GM21390 (cell line): ENCODE measurements around the gene ESYT3.

Experiments used
- ATAC-seq: cut with Tn5 transposase; IDR thresholded peaks from one replicate; pipeline ENCODE4 v1.9.1; 2021; ENCODE audit not compliant: unreplicated experiment

The ESYT3 gene

DNA sequence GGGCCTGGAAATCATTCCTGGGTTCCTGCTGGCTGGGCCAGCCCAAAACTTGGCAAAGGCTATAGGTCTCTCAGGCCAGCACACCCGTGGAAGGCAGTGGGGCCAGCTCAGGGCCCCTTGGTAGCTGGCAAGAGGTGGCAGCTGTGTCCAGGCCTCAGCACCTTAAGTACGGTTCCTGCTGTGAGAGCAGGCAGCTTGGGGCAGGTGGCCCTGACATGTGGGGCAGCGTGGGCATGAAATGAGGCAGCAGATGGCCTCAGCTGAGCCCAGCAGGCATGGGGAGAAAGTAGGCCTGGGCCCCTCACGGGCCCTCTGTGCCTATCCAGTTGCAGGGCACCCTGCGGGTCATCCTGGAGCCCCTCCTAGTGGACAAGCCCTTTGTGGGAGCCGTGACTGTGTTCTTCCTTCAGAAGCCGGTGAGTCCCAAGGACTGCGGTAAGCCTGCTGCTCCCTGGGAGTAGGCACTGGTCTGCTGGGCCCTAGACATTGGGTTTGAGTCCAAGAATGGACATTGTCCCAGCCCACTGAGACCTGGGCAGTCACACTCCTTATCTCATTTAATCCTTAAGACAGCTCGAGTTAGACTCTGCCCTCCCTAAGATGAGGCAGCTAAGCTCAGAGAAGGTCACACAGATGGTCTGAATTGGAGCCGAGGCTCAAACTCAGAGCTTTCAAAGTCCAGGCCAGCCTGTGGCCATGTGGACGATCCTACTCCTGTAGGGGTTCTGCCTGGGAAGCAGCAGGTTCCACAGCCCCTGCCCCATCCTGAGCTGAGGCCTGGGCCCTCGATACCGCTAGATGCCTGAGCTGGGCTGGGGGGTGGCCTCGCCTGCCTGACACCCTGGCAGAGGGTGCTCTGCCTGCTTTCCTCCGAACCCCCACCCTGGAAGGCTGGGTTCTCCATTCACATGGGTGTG is 25.5 kb downstream of the ESYT3 start:
- ATAC-seq, result no peak

DNA sequence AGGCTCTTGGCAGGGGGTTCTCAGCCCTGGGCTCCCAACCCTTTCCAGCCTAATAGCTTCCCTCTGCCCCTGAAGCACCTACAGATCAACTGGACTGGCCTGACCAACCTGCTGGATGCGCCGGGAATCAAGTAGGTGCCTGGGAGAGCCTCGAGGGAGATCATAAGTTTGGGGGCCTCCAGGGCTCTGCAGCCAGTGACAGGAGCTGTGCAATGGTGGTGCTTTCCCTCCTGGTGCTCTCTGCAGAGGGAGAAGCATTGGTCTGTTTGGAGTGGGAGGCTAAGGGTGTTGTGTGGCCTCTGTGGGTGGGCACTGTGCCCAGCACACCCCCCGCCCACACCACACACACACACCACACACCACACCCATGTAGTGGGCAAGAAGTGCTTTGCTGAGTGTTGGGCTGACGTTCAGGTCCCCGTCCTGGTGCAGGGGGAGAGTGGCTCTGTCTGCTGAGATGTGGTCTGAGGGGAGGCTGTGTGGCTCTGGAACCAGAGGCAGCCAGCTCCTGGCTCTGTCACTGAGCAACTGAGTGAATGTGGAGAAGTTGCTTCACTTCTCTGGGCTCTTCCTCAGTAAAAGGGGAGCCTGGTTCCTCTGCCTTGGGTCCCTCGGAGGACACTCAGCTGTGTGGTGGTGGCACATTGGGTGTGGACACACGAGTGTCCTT is 26.3 kb downstream of the ESYT3 start:
- ATAC-seq, result no peak

DNA sequence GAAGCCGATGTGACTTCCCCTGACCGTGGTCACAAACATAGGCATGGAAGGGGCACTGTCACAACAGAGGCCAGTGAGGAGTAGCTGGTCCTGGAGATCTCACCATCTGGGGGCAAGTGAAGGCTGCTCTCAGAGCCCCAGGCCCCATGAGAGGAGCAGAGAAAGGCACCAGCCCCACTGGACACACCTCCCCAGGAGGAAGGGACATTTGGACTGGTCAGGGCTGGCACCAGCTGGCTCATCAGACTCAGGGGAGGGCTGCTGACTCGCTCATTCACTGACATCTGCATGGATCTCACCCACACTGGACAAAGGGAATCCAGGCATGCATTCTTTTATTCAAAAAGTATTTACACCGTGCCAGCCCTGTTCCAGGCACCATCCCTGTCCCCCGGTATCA is 26.8 kb downstream of the ESYT3 start:
- ATAC-seq, result no peak

DNA sequence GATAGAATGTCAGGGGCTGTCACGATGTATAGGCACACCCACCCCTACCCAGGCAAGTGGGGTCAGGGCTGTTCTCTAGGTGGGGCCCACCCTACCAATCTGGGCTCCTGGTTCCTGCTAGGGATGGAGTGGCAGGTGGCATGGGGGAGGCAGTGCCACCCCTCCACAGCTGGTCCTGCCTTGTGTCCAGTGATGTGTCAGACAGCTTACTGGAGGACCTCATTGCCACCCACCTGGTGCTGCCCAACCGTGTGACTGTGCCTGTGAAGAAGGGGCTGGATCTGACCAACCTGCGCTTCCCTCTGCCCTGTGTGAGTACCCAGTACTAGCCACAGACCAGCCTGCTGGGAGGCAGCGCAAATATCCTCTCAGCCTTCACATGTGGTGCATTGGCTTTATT is 27.5 kb downstream of the ESYT3 start:
- no peak for ATAC-seq

DNA sequence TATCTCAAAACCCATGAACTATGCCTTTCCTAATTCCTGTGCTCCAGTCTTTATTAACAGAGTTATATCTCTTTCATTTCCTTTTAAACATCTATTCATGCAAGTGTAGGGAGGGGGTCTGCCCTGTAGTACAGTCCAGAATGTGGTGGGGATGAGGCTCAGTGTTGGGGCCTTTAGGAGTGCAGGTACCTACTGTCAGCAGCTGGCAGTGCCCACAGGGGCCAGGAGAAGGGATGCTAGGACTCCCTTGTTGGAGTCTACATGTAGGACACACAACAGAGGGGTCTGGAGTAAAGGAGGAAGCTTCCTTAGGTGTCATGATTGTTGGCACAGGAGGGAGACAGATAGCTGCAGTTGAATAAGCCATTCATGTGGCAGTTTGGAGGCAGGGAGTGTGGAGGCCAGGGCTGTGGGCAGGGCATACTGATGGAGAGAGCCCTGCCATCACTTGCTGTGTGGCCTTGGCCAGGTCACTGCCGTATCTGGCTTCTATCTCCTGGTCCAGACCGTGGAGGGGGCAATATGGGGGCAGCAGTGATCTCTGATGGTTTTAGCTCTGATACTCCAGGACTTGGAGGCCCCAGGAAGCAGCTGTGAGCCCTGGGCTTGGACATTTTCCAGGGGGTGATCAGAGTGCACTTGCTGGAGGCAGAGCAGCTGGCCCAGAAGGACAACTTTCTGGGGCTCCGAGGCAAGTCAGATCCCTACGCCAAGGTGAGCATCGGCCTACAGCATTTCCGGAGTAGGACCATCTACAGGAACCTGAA is 29.5 kb downstream of the ESYT3 start:
- ATAC-seq, result no peak

DNA sequence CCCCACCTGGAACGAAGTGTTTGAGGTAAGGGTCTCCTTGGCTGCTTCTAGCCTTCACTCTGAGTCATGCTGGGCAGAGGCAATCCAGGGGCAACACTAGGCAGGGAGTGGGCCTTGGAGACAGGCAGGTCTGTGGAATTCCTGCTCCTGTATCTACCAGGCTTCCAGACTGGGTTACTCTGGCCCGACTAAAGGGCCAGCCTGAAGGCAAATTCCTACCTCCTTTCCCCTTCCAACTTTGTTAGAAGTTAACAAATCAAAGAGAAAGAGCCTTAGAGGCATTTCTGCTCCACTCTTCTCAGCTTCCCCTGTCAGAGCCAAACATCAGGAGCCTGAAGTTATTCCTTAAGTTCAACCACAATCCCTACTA is 30.1 kb downstream of the ESYT3 start:
- no peak for ATAC-seq

DNA sequence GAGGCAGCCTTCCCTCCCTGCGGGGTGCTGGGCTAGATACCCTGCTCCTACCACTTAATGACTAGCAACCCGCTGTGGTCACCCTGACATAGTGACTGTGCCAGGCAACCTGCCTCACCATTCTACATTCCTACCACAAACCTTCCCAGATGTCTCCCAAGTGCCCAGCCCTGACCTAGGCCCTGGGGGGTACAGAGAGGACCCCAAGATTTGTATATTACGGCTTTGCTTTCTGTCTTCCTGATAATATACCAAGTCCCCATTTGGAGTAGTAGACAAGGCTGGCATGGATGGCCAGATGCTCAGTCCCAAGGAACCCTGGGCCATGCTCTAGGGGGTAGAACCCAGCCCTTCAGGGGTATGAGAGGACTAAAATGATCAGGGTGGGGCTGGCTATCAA is 31.0 kb downstream of the ESYT3 start:
- no peak for ATAC-seq

DNA sequence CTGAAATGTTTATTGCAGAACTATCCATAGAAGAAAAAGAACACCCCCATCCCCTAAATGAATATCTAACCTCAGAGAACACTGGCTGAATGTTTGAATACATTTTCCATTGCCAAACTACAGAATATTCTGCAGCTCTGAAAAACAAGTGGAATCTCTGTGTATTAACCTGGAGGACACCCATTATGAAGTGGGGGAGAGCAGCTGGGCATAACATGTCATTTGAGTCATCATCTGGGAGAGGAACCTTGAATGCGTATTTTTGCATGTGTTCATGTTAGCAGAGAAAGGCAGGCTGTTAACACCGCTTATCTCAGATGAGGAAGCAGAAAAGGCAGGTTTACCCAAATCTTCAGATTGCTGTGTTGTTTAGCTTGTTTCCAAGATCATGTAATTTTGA is 31.5 kb downstream of the ESYT3 start:
- ATAC-seq, result no peak

DNA sequence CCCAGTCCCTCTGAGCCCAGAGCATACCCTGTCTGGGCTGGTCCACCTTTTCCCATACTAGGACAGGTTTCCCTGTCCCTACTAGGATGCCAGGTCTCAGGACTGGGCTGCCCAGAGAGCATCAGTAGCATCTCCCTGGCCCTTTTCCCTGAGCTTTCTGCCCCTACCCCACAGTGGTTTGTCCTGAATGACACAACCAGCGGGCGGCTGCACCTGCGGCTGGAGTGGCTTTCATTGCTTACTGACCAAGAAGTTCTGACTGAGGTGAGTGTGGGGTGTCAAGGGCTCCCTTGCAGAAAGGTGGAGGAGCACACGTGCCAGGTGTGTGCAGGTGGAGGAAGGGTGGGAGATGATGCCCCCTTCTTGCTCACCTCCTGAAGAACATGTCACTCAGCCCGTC is 33.5 kb downstream of the ESYT3 start:
- ATAC-seq, result no peak

DNA sequence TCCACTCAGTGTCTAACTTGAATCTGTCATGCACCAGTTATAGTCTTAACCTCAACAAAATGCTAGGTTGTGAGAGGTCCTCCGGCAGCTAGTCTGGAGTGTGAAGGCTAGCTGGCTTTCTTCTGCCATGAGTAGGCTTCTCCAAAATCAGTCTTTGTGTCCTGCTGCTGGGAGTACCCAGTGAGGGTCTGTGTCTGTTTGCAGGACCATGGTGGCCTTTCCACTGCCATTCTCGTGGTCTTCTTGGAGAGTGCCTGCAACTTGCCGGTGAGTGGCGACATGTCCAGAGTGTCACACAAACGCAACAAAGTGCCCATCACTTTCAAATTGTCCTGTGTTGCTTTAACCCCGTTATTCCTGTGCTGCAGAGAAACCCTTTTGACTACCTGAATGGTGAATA is 34.0 kb downstream of the ESYT3 start:
- no peak for ATAC-seq

DNA sequence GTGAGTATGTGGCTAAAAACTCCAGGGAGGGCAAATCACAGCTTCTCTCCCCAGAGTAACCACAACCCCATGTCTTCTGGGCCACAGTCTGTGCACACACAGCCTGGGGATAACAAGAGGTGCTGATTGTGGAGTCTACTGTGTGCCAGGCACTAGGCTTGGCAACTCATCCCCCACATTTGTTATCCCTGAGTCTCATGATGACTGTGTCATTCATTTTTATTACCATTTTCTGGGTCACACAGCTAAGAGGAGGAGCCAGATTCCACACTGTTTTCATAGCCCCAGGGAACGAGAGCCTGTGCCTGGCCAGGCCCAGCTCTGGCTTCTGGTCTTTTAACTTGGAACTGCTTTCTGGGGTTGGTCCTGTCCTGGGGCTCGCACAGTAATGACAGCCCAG is 34.5 kb downstream of the ESYT3 start:
- ATAC-seq, result no peak

DNA sequence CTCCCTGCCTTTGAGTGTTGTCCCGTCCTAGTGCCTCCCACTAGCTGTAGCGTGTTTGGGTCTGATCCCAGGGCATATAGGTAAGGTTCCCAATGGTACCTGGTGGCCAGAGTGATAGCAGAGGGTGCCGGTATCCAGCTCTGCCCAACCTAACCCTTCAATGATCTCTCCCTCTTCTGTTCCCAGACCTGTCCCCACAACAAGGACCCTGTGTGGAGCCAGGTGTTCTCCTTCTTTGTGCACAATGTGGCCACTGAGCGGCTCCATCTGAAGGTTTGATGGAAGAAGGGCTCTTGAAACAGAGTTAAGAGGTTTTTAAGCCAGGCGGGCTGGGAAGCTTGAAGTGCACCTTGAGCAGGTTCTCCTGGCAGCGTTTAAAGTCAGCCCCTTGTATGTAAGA is 35.5 kb downstream of the ESYT3 start:
- ATAC-seq, result no peak

DNA sequence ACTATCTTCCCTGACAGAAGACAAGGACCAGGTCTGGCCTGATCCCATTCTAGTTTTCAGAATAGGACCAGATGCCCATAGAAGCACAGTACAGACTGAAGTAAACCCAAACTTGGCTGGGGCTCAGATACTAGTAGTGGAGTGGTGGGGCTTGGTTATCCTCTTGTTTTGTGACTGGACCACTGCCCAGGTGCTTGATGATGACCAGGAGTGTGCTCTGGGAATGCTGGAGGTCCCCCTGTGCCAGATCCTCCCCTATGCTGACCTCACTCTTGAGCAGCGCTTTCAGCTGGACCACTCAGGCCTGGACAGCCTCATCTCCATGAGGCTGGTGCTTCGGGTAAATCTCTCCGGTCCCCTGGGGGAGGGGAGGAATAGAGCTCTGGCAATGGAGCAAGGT is 36.3 kb downstream of the ESYT3 start:
- ATAC-seq, result no peak

DNA sequence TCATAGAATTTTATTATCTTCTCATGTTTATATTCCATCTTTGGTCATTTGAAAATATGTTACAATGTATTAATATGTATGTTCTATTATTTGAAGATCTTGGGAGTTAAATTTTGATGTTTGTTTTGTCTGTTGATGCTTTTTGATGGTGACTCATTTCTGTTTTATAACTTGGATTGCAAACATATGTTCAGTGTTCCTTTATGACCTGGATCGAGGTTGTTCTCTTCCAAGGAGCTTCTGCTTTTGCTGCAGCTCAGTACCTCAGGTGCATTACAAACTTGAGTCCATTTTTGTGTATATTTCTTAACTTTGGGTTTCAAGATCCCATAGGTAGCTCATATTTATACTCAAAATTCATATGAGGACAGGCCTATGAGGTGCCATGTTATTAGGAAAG is 37.1 kb downstream of the ESYT3 start:
- ATAC-seq, result no peak

DNA sequence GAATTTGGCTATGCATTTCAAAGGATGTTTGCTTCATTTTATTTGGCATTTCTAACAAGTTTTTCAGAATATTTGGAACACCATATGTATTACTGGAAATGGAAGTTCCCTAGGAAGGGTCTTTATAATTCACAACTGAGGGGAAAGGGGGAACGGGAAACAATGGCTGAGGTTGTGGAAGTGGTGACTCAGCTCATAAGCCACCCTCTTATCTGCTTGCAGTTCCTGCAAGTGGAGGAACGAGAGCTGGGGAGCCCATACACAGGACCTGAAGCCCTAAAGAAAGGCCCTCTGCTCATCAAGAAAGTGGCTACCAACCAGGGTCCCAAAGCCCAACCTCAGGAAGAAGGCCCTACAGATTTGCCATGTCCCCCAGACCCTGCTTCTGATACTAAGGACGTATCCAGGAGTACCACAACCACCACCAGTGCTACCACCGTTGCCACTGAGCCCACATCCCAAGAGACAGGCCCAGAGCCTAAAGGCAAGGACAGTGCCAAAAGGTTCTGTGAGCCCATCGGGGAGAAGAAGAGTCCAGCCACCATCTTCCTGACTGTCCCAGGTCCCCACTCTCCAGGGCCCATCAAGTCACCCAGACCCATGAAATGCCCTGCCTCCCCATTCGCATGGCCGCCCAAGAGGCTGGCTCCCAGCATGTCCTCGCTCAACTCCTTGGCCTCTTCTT is 37.9 kb downstream of the ESYT3 start:
- ATAC-seq, result no peak

DNA sequence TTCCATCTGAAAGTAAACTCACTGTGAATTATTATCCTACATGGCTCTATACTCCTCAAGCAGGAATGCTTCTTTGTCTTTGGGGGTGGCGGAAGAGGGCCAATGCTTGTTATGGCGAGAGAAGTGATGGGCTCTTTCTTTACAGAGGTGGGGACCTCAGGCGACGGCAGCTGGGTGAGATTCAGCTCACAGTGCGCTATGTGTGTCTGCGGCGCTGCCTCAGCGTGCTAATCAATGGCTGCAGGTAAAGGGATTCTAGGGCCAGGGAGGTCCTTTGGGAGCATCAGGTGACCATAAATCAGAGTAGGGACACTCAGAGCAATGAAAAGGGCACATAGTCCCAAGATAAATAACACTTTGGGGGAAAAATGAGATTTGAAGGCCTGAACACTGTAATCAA is 39.0 kb downstream of the ESYT3 start:
- ATAC-seq, result no peak

DNA sequence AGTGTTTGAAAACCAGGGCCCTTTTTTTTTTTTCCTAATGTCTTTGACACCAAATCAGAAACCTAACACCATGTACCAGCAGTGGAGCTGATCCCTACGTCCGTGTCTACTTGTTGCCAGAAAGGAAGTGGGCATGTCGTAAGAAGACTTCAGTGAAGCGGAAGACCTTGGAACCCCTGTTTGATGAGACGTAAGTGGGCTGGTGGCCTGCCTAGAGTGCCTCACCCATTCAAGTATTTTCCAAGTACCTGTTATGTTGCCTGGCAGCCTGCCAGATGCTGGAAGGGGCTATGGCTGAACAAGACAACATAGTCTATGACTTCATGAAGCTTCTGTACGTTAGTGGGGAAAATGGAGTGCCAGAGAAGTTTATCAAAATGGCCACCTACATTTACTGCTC is 39.7 kb downstream of the ESYT3 start:
- no peak for ATAC-seq

DNA sequence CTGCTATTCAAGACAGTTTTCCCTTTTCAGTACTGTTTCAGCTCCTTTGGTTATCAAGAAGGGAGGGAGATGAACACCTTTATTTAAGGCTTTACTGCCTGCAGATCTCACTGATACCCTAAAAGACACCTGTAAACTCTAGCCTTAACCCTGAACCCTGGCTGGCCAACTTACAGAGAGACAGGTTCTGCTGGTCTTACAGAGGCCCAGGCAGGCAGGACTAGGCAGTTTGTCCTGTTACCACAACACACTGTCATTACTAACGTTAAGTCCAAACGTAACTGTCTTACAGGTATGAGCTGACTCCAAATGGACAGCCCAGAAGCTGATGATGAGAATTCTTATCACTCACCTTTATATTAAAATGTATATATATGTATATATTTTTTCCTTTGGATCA is 42.1 kb downstream of the ESYT3 start:
- no peak for ATAC-seq

DNA sequence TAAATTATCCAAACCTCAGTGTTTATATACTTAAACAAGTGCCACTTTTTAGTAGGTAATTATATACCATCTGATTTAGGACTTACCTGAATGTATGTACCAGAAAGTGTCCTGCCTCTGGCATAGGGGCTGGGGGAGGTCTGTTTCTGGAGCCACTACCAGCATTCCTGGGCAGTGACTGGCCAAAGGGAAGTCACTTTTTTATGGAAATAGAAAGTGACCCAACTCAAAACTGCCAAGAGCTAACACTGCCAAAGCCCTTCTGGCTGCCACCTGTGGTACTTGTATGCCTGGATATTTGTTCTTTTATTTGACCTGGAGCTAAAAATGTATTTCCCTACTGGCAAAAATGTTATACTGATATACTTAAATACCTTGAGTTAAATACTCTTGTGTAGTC is 42.7 kb downstream of the ESYT3 start:
- ATAC-seq, result no peak

DNA sequence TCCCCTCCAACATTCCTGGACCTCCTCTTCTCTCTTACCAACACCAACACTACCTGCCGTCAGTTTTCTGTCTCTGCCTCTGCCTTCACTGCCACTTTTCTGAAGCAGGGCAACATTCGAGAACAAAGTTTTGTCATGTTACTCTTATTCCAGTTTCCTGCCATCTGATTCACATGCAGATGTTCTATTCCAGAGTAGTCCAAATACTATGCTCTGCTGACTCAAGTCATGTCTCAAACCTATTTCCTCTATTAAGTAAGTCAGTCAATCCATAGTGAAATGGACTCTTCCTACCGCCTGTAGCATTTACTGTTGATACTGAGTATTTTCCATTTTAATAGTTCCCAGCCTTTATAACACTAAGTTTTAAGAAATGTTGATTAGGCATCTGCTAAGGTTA is 43.4 kb downstream of the ESYT3 start:
- ATAC-seq, result no peak

DNA sequence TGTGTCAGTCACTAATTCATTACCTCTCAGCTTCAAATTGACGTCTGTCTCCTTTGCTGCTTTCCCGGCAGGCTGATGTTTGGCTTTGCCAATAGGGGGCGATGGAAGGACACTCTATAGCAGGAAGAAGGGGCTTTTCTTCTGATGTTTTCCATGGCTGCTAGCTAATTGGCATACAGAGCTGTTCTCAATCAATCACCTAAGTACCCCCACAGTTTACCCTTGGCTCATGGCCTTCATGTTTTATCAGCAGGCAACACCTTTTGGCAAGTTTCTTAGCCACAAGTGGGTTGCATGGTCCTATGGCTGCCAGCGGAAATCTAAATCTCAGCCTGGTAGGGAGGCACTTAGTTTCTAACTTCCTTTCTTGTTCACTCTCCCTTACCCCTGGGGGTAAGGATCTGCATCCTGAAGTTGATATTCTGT is 45.0 kb downstream of the ESYT3 start:
- no peak for ATAC-seq
